Sigmoid colon (tissue), 4 donors: ENCODE data around the gene CACNB2.

Experiments
- POLR2A ChIP-seq, 2 donors: fragments of 450-650 bp; IDR thresholded peaks; one replicate each; pipeline ENCODE4 v1.6.1; 2016; ENCODE audit warnings: antibody characterized with exemption in 2 of 2, mild to moderate bottlenecking in 2 of 2, moderate library complexity in 2 of 2
- POLR2AphosphoS5 ChIP-seq, 4 donors: sonication (generic); formaldehyde crosslinking; IDR thresholded peaks; one replicate each; pipeline ENCODE4 v1.6.1; 2017; ENCODE audit warnings: antibody characterized with exemption in 4 of 4
- TF ChIP-seq, protein P1 (sequence below), 4 experiments: fragments of 450-650 bp in 3 of 4; fragments of 200-600 bp in 1 of 4; IDR thresholded peaks; one replicate each; pipeline ENCODE4 v1.5.1; 2016 to 2019; ENCODE audit warnings: antibody characterized with exemption in 4 of 4, mild to moderate bottlenecking in 3 of 4, moderate library complexity in 2 of 4

DNA sequence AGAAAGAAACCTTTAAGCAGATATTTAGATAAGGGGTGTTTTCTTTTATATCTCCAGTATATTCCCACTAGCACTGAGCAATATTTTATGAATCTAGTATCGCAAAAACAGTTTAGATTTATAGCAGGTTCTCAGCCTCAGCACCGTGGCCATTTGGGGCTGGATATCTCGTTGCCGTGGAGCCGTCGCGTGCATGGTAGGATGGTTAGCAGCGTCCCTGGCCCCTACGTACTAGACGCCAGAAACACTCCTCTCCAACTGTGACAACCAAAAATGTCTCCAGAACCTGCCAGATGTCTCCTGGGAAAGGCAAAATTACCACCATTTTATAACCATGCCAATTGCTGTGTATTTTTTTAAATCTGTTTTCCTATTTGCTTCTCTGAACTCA is 172.9 kb downstream of the CACNB2 start:
- TF ChIP-seq, protein P1, sequence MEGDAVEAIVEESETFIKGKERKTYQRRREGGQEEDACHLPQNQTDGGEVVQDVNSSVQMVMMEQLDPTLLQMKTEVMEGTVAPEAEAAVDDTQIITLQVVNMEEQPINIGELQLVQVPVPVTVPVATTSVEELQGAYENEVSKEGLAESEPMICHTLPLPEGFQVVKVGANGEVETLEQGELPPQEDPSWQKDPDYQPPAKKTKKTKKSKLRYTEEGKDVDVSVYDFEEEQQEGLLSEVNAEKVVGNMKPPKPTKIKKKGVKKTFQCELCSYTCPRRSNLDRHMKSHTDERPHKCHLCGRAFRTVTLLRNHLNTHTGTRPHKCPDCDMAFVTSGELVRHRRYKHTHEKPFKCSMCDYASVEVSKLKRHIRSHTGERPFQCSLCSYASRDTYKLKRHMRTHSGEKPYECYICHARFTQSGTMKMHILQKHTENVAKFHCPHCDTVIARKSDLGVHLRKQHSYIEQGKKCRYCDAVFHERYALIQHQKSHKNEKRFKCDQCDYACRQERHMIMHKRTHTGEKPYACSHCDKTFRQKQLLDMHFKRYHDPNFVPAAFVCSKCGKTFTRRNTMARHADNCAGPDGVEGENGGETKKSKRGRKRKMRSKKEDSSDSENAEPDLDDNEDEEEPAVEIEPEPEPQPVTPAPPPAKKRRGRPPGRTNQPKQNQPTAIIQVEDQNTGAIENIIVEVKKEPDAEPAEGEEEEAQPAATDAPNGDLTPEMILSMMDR (IDR thresholded peaks at IDR 0.05) = no peak
- TF ChIP-seq POLR2A (IDR thresholded peaks at IDR 0.05) (no peak), POLR2AphosphoS5 (IDR thresholded peaks at IDR 0.05) (no peak)
